Ishikawa (cell line): Measurements from ENCODE around the gene APOA1.

Experiments
- CEBPB ChIP-seq: IDR thresholded peaks from 2 replicates; pipeline ENCODE4 v1.6.1; 2012
- CREB1 ChIP-seq: IDR thresholded peaks from 2 replicates; pipeline ENCODE4 v1.6.1; 2012; ENCODE audit warnings: low read depth
- EGR1 ChIP-seq: IDR thresholded peaks from 2 replicates; pipeline ENCODE4 v1.6.1; 2012
- EP300 ChIP-seq: IDR thresholded peaks from 2 replicates; pipeline ENCODE4 v1.6.1; 2012; ENCODE audit warnings: borderline replicate concordance
- FOXM1 ChIP-seq: IDR thresholded peaks from 2 replicates; pipeline ENCODE4 v1.6.1; 2012; ENCODE audit warnings: low read depth, borderline replicate concordance
- NFIC ChIP-seq: IDR thresholded peaks from 2 replicates; pipeline ENCODE4 v1.6.1; 2012
- RAD21 ChIP-seq: IDR thresholded peaks from 2 replicates; pipeline ENCODE4 v1.6.1; 2012; ENCODE audit warnings: low read depth
- TAF1 ChIP-seq: IDR thresholded peaks from 2 replicates; pipeline ENCODE4 v1.6.1; 2012; ENCODE audit warnings: low read depth, mild to moderate bottlenecking
- TCF12 ChIP-seq: IDR thresholded peaks from 2 replicates; pipeline ENCODE4 v1.6.1; 2012; ENCODE audit warnings: low read depth
- TEAD4 ChIP-seq: IDR thresholded peaks from 2 replicates; pipeline ENCODE4 v1.6.1; 2012
- YY1 ChIP-seq: IDR thresholded peaks from 2 replicates; pipeline ENCODE4 v1.6.1; 2012; ENCODE audit warnings: low read depth
- ZBTB7A ChIP-seq: IDR thresholded peaks from 2 replicates; pipeline ENCODE4 v1.6.1; 2012; ENCODE audit warnings: low read depth
- TF ChIP-seq, protein P1 (sequence below): IDR thresholded peaks from 2 replicates; pipeline ENCODE4 v1.6.1; 2012; ENCODE audit warnings: low read depth, mild to moderate bottlenecking
- TF ChIP-seq, protein P2 (sequence below): IDR thresholded peaks from 2 replicates; pipeline ENCODE4 v1.6.1; 2012
- TF ChIP-seq, protein P3 (sequence below): IDR thresholded peaks from 2 replicates; pipeline ENCODE4 v1.6.1; 2012

The APOA1 gene

DNA sequence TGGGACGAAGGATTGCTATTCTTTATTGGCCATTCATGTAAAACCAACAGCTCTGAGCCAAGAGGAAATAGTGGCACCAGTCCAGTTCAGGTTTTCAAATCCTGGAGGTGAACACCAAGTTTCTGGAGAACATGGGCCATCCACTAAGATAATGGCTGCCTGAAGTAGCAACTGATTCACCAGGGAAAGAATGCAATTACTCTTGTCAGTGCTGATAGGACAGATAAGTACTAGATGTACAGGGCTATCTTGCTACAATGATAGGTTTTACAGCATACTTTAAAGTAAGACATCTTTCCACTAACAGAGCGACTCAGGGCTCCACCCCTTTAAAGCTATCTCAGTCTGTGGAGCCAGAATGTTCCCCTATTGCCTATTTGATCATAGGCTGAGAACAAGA is 36.8 kb upstream of the APOA1 start:
- TF ChIP-seq EP300 (no peak), FOXM1 (no peak), CREB1 (no peak), EGR1 (no peak), CEBPB (no peak), ZBTB7A (no peak), YY1 (no peak), TEAD4 (no peak), TAF1 (no peak), NFIC (no peak), RAD21 (no peak), TCF12 (no peak)
- TF ChIP-seq, protein P1, sequence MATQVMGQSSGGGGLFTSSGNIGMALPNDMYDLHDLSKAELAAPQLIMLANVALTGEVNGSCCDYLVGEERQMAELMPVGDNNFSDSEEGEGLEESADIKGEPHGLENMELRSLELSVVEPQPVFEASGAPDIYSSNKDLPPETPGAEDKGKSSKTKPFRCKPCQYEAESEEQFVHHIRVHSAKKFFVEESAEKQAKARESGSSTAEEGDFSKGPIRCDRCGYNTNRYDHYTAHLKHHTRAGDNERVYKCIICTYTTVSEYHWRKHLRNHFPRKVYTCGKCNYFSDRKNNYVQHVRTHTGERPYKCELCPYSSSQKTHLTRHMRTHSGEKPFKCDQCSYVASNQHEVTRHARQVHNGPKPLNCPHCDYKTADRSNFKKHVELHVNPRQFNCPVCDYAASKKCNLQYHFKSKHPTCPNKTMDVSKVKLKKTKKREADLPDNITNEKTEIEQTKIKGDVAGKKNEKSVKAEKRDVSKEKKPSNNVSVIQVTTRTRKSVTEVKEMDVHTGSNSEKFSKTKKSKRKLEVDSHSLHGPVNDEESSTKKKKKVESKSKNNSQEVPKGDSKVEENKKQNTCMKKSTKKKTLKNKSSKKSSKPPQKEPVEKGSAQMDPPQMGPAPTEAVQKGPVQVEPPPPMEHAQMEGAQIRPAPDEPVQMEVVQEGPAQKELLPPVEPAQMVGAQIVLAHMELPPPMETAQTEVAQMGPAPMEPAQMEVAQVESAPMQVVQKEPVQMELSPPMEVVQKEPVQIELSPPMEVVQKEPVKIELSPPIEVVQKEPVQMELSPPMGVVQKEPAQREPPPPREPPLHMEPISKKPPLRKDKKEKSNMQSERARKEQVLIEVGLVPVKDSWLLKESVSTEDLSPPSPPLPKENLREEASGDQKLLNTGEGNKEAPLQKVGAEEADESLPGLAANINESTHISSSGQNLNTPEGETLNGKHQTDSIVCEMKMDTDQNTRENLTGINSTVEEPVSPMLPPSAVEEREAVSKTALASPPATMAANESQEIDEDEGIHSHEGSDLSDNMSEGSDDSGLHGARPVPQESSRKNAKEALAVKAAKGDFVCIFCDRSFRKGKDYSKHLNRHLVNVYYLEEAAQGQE = no peak
- TF ChIP-seq, protein P2, sequence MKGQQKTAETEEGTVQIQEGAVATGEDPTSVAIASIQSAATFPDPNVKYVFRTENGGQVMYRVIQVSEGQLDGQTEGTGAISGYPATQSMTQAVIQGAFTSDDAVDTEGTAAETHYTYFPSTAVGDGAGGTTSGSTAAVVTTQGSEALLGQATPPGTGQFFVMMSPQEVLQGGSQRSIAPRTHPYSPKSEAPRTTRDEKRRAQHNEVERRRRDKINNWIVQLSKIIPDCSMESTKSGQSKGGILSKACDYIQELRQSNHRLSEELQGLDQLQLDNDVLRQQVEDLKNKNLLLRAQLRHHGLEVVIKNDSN = no peak
- TF ChIP-seq, protein P3, sequence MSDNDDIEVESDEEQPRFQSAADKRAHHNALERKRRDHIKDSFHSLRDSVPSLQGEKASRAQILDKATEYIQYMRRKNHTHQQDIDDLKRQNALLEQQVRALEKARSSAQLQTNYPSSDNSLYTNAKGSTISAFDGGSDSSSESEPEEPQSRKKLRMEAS = no peak

- no peak for TF ChIP-seq EP300
- TF ChIP-seq ZBTB7A = no peak
- TF ChIP-seq RAD21 = no peak
- TF ChIP-seq, protein P3 = no peak
- TF ChIP-seq, protein P2 = no peak
- TF ChIP-seq EGR1 = no peak
- no peak for TF ChIP-seq TAF1
- TF ChIP-seq TEAD4 = no peak
- TF ChIP-seq TCF12 = no peak
- no peak for TF ChIP-seq CEBPB
- no peak for TF ChIP-seq CREB1
- TF ChIP-seq FOXM1 = no peak
- TF ChIP-seq, protein P1 = no peak
- no peak for TF ChIP-seq NFIC
- no peak for TF ChIP-seq YY1
These were observed 36.0 kb upstream of the APOA1 start for GRCh38 chr11:116873381-116873780.

DNA sequence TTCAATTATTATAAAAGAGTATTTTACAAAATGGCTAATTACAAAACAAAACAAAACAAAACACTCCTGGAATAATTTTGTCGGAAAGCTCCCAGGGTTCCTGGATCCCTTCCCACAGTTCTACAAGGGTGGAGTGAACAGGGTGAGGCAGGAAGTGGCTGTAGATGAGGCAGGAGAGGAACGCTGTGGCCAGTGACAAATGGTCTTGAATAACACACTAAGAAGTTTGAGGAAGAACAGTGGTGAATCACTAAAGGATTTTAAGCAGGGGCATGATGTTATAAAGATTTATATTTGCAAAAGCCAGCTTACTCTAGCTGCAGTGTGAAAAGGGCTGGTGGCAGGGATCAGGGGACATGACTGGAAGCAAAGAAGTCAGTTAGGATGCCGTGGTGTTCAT is 33.8 kb upstream of the APOA1 start:
- TF ChIP-seq ZBTB7A (no peak), NFIC (no peak), TCF12 (no peak), EP300 (no peak), TEAD4 (no peak), TAF1 (no peak), EGR1 (no peak), RAD21 (no peak), CEBPB (no peak), CREB1 (no peak), YY1 (no peak), FOXM1 (no peak)
- TF ChIP-seq, protein P1 = no peak
- TF ChIP-seq, protein P3 = no peak
- TF ChIP-seq, protein P2 = no peak

- TF ChIP-seq TEAD4 = no peak
- no peak for TF ChIP-seq YY1
- TF ChIP-seq TCF12 = no peak
- TF ChIP-seq RAD21 = no peak
- no peak for TF ChIP-seq ZBTB7A
- no peak for TF ChIP-seq CREB1
- TF ChIP-seq CEBPB = no peak
- TF ChIP-seq NFIC = no peak
- TF ChIP-seq EP300 = no peak
- TF ChIP-seq, protein P2 = no peak
- TF ChIP-seq EGR1 = no peak
- TF ChIP-seq FOXM1 = no peak
- TF ChIP-seq, protein P1 = no peak
- TF ChIP-seq TAF1 = no peak
- TF ChIP-seq, protein P3 = no peak
These were observed 32.6 kb upstream of the APOA1 start for GRCh38 chr11:116870054-116870453.
